ENCODE data around the gene SCML1. TPM values are rescaled to one million over a fixed set of nuclear protein-coding genes. Genes with fewer than 3 reads are reported as not detected.

SCML1 gene
- total and polyA plus RNA-seq, 12 donors: 4.9 to 35.8 (median 6.3) TPM

DNA sequence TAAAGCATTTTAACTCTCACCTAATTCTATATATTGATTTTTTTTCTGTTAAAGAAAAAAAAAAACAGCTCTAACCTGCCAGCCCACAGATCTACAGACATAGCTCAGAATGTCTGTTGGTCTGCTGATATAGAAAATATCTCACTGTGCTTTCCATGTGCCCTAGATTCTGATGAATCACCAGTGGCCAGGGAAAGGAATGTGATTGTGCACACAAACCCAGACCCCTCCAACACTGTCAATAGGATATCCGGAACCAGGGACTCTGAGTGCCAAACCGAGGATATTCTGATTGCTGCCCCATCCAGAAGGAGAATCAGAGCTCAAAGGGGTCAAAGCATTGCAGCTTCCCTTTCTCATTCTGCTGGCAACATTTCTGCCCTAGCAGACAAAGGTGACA is 12.1 kb upstream of the SCML1 start:
- TF ChIP-seq, protein P1, sequence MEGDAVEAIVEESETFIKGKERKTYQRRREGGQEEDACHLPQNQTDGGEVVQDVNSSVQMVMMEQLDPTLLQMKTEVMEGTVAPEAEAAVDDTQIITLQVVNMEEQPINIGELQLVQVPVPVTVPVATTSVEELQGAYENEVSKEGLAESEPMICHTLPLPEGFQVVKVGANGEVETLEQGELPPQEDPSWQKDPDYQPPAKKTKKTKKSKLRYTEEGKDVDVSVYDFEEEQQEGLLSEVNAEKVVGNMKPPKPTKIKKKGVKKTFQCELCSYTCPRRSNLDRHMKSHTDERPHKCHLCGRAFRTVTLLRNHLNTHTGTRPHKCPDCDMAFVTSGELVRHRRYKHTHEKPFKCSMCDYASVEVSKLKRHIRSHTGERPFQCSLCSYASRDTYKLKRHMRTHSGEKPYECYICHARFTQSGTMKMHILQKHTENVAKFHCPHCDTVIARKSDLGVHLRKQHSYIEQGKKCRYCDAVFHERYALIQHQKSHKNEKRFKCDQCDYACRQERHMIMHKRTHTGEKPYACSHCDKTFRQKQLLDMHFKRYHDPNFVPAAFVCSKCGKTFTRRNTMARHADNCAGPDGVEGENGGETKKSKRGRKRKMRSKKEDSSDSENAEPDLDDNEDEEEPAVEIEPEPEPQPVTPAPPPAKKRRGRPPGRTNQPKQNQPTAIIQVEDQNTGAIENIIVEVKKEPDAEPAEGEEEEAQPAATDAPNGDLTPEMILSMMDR (IDR thresholded peaks at IDR 0.05): no peak
- DNase-seq: no peak
- H3K4me1 ChIP-seq: no peaks in the 10 kb centered on the region

GRCh38 chrX:17732138-17732783 is 5.0 kb upstream of the SCML1 start:
- H3K4me1 ChIP-seq: no peaks in the 10 kb centered on the region
- H3K4me3 ChIP-seq: no peak overlapping the region
- TF ChIP-seq, protein P1 (IDR thresholded peaks at IDR 0.05): no peak
- H3K27ac ChIP-seq: no peak overlapping the region
- no peaks in the 10 kb centered on the region for H3K36me3 ChIP-seq
- ATAC-seq (no peak), DNase-seq (no peak)
- intact Hi-C loops (cut with DNase I): no loop called here
- H3K27me3 ChIP-seq: peaks cover 0 to 35% (median 0%) of the 10 kb centered on the region in 7 donors
- no peaks in the 10 kb centered on the region for H3K9me3 ChIP-seq
- WGBS, 2 donors: 83 to 85% methylated on average over 16 of the region's 16 CpGs

More for the DNA sequence above, 12.1 kb upstream of the SCML1 start:
- ATAC-seq: no peak
- H3K9me3 ChIP-seq: no peaks in the 10 kb centered on the region
- H3K27ac ChIP-seq: no peak overlapping the region
- H3K36me3 ChIP-seq: no peaks in the 10 kb centered on the region
- 69 to 71% methylated on average over 2 of the region's 2 CpGs for WGBS, 2 donors
- peaks cover 0 to 42% (median 0%) of the 10 kb centered on the region in 7 donors for H3K27me3 ChIP-seq
- H3K4me3 ChIP-seq: no peak overlapping the region
- intact Hi-C loops (cut with DNase I): no loop called here

DNA sequence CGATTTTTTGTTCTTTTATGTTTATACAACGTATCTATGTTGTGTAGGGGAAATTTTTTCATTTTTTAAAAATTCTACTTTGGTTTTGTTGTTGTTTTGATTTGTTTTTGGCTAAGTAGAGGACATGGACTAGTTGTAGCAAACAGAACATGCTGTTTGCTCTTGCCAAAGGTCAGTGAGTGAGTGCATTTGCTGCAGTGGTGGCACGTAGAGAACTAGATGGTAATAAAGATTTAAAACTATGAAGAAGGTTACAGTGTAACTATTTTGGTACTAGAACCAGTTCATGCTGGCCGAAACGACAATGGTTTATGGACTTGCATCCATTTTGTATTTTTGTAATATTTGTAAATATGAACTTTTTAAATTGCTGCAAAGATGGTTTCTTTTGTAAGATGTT is 1.9 kb upstream of the SCML1 start:
- DNase-seq (no peak), ATAC-seq (no peak)
- Histone ChIP-seq H3K9me3 (no peaks in the 10 kb centered on the region), H3K4me3 (no peak overlapping the region), H3K27ac (peak overlapping the region in 1 of 10 donors; percentile 78), H3K4me1 (peaks cover 0 to 12% (median 4%) of the 10 kb centered on the region in 9 donors), H3K27me3 (peaks cover 0 to 48% (median 0%) of the 10 kb centered on the region in 7 donors), H3K36me3 (no peaks in the 10 kb centered on the region)
- TF ChIP-seq, protein P1 (IDR thresholded peaks at IDR 0.05): no peak
- intact Hi-C loops (cut with DNase I): no loop called here
- 45 to 56% methylated on average over 5 of the region's 5 CpGs for WGBS, 2 donors

DNA sequence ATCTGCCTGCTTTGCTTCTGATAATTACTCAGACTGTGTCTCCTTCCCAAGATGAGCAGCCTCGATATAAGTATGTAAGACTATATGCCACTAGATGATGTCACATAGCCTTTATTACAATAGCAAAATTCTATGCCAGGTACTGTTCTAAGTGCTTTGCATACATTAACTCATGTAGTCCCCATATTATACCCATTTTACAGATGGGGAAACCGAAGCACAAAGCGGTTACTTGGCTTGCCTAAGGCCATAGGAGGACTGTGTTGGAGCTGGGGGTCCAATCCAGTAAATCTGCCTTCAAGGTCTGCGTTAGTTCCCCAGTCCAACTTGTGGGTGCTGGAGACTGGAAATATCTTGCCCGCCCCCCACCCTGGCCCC is 826 bp upstream of the SCML1 start:
- WGBS, 2 donors: 60% methylated on average over 5 of the region's 5 CpGs
- intact Hi-C loops (cut with DNase I): no loop called here
- TF ChIP-seq, protein P1 (IDR thresholded peaks at IDR 0.05): no peak
- no peaks in the 10 kb centered on the region for H3K9me3 ChIP-seq
- DNase-seq (no peak), ATAC-seq (no peak)
- H3K27ac ChIP-seq: peak overlapping the region; percentile 50 to 78 (median 72)
- peaks cover 0 to 56% (median 0%) of the 10 kb centered on the region in 7 donors for H3K27me3 ChIP-seq
- H3K4me1 ChIP-seq: peaks cover 0 to 13% (median 7%) of the 10 kb centered on the region in 9 donors
- H3K36me3 ChIP-seq: no peaks in the 10 kb centered on the region
- H3K4me3 ChIP-seq: peak overlapping the region in 9 of 10 donors; percentile 10 to 78 (median 48)

Data from heart right ventricle (tissue), 16 donors.